ENCODE data around the gene POLR1A. TPM values are rescaled to one million over a fixed set of nuclear protein-coding genes. Genes with fewer than 3 reads are reported as not detected.

The POLR1A gene
- total and polyA plus RNA-seq, 4 donors = 5.5 to 39.1 (median 9.7) TPM

- Histone ChIP-seq H3K4me1 (ENCODE audit: control insufficient read depth in 5 of 5, insufficient read depth in 5 of 5, low read length in 5 of 5) (no peaks in the 10 kb centered on the region), H3K36me3 (ENCODE audit: control insufficient read depth in 4 of 4, insufficient read depth in 4 of 4, low read length in 4 of 4) (peaks cover 12 to 39% (median 18%) of the 10 kb centered on the region in 4 donors), H3K4me3 (no peak overlapping the region), H3K9me3 (ENCODE audit: control insufficient read depth in 4 of 4, insufficient read depth in 3 of 4, low read length in 3 of 4) (no peaks in the 10 kb centered on the region), H3K27ac (ENCODE audit: low read depth in 1 of 2, low read length in 1 of 2) (no peak overlapping the region), H3K27me3 (ENCODE audit: control insufficient read depth in 3 of 3, insufficient read depth in 3 of 3, low read length in 2 of 3) (no peaks in the 10 kb centered on the region), H3K9ac (ENCODE audit: insufficient read depth in 1 of 2, low read length in 2 of 2) (no peak overlapping the region)
- ATAC-seq (ENCODE audit: insufficient read depth, low FRiP score) (no peak), DNase-seq (no peak)
- TF ChIP-seq, protein P1, sequence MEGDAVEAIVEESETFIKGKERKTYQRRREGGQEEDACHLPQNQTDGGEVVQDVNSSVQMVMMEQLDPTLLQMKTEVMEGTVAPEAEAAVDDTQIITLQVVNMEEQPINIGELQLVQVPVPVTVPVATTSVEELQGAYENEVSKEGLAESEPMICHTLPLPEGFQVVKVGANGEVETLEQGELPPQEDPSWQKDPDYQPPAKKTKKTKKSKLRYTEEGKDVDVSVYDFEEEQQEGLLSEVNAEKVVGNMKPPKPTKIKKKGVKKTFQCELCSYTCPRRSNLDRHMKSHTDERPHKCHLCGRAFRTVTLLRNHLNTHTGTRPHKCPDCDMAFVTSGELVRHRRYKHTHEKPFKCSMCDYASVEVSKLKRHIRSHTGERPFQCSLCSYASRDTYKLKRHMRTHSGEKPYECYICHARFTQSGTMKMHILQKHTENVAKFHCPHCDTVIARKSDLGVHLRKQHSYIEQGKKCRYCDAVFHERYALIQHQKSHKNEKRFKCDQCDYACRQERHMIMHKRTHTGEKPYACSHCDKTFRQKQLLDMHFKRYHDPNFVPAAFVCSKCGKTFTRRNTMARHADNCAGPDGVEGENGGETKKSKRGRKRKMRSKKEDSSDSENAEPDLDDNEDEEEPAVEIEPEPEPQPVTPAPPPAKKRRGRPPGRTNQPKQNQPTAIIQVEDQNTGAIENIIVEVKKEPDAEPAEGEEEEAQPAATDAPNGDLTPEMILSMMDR (IDR thresholded peaks at IDR 0.05; ENCODE audit: control extremely low read depth, extremely low read depth) = no peak
- WGBS, 2 donors = 92 to 94% methylated on average over 3 of the region's 3 CpGs
Observed at GRCh38 chr2:86097114-86097896, 8.4 kb downstream of the POLR1A start.

DNA sequence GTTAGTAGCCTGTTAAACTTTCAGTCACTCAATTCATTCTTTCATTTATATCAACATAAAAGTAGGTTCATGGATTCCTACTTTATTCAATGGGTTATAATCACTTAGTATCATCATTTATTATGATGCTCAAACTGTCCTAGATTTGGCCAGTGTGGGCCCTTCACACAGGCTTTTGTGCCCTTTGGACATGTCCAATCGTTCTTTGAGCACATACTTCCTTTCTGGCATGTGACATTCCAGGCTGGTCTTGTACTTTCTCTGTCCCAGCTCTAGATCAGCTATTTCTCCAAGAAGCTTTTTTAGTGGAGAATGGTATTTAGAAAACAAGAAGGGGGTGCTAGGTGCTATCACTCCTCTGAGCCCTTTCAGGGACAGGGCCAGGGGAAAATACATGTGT is 11.5 kb downstream of the POLR1A start:
- ATAC-seq (ENCODE audit: insufficient read depth, low FRiP score) (no peak), DNase-seq (no peak)
- TF ChIP-seq, protein P1 (IDR thresholded peaks at IDR 0.05; ENCODE audit: control extremely low read depth, extremely low read depth) = no peak
- 64 to 94% methylated on average over 1 of the region's 1 CpG for WGBS, 2 donors
- Histone ChIP-seq H3K27me3 (ENCODE audit: control insufficient read depth in 3 of 3, insufficient read depth in 3 of 3, low read length in 2 of 3) (no peaks in the 10 kb centered on the region), H3K4me3 (no peak overlapping the region), H3K4me1 (ENCODE audit: control insufficient read depth in 5 of 5, insufficient read depth in 5 of 5, low read length in 5 of 5) (no peaks in the 10 kb centered on the region), H3K9ac (ENCODE audit: insufficient read depth in 1 of 2, low read length in 2 of 2) (no peak overlapping the region), H3K27ac (ENCODE audit: low read depth in 1 of 2, low read length in 1 of 2) (no peak overlapping the region), H3K9me3 (ENCODE audit: control insufficient read depth in 4 of 4, insufficient read depth in 3 of 4, low read length in 3 of 4) (no peaks in the 10 kb centered on the region), H3K36me3 (ENCODE audit: control insufficient read depth in 4 of 4, insufficient read depth in 4 of 4, low read length in 4 of 4) (peaks cover 10 to 41% (median 23%) of the 10 kb centered on the region in 4 donors)

DNA sequence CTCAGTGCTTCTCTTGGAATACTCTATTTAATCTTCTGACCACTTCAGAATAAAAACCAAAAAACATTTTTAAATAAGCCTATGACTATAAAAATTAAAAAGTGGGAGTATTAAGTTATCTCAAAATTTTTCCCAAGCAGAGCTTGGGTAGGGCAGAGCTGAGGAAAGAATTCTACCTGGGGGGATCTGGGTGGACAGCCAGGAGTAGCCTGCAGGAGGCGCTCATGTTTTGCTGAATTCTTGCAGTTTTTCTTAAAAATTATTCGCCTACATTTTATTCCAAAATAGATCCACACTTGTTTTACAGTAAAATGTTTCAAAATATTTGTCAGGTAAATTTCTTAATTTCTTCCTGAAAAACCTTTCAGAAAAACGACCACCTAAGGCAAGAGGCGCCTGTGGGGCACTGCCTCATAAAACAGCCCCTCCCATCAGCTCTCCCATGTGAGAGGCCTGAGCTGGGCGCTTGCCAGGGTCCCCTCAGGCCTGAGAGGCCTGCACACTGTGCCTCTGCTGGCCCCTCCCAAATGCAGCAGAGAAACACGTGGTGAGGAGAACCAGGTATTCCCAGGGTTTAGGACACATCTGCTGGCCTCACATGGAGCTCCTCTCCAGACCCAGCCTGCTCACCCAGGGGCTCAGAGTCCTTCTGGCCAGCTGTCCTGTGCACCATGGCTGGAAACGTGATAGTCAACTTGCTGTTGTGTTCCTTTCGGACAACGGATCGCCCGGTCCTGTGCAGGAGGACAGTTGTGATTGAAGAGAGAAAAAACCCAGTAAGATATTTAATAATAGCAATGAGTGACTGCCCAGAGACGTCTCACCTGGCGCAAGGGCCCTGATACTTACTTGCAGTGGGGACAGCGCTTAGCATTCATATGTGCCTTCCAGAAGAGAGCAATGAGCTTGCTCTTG is 17.5 kb downstream of the POLR1A start:
- Histone ChIP-seq H3K9ac (ENCODE audit: insufficient read depth in 1 of 2, low read length in 2 of 2) (no peak overlapping the region), H3K4me3 (no peak overlapping the region), H3K36me3 (ENCODE audit: control insufficient read depth in 4 of 4, insufficient read depth in 4 of 4, low read length in 4 of 4) (peaks cover 20 to 37% (median 31%) of the 10 kb centered on the region in 4 donors), H3K4me1 (ENCODE audit: control insufficient read depth in 5 of 5, insufficient read depth in 5 of 5, low read length in 5 of 5) (no peaks in the 10 kb centered on the region), H3K27me3 (ENCODE audit: control insufficient read depth in 3 of 3, insufficient read depth in 3 of 3, low read length in 2 of 3) (no peaks in the 10 kb centered on the region), H3K9me3 (ENCODE audit: control insufficient read depth in 4 of 4, insufficient read depth in 3 of 4, low read length in 3 of 4) (no peaks in the 10 kb centered on the region), H3K27ac (ENCODE audit: low read depth in 1 of 2, low read length in 1 of 2) (no peak overlapping the region)
- WGBS, 2 donors = 86 to 90% methylated on average over 14 of the region's 14 CpGs
- TF ChIP-seq, protein P1 (IDR thresholded peaks at IDR 0.05; ENCODE audit: control extremely low read depth, extremely low read depth) = no peak
- ATAC-seq (ENCODE audit: insufficient read depth, low FRiP score) = no peak
- no peak for DNase-seq

Measured in lung (tissue), 12 donors.